WTC11 (cell line): Measurements from ENCODE around the gene OR51S1. TPM values are rescaled to one million over a fixed set of nuclear protein-coding genes. Genes with fewer than 3 reads are reported as not detected.

Experiments
- ATAC-seq: fragments of 200-7000 bp; cut with Tn5 transposase; 2 replicates; pipeline ENCODE4 v1.10.0; 2021; ENCODE audit warnings: mild to moderate bottlenecking, moderate library complexity
- CTCF ChIA-PET: fragments of 300-600 bp; sonication (Branson Sonifier 250); formaldehyde crosslinking; loops from one replicate; lab custom pipeline; 2021; ENCODE audit warnings: antibody characterized with exemption; lab: Charles Lee
- POLR2A ChIA-PET: fragments of 350-600 bp; sonication (Branson Sonifier 250); formaldehyde crosslinking; loops from one replicate; lab custom pipeline; 2021; ENCODE audit warnings: antibody characterized with exemption; lab: Charles Lee
- DNase-seq: peaks from one replicate; pipeline ENCODE4 v3.0.0; 2021; ENCODE audit warnings: low spot score
- H3K27ac Mint-ChIP-seq: 2 replicates; pipeline ENCODE4 v1.8.0; 2021; ENCODE audit warnings: mixed read lengths
- H3K27me3 Mint-ChIP-seq: 2 replicates; pipeline ENCODE4 v1.8.0; 2021; ENCODE audit warnings: low read depth, mild to moderate bottlenecking, moderate library complexity, mixed read lengths
- H3K36me3 Mint-ChIP-seq: 2 replicates; pipeline ENCODE4 v1.8.0; 2021; ENCODE audit warnings: mixed read lengths
- H3K4me1 Mint-ChIP-seq: 2 replicates; pipeline ENCODE4 v1.8.0; 2022; ENCODE audit warnings: mixed read lengths
- H3K4me3 Mint-ChIP-seq: 2 replicates; pipeline ENCODE4 v1.8.0; 2021; ENCODE audit warnings: mild to moderate bottlenecking, moderate library complexity, mixed read lengths
- H3K9me3 Mint-ChIP-seq: 2 replicates; pipeline ENCODE4 v1.8.0; 2021; ENCODE audit warnings: mixed read lengths
- CBFB ChIP-seq: sonication (generic); formaldehyde crosslinking; IDR thresholded peaks from 2 replicates; pipeline ENCODE4 v1.8.1; 2022; ENCODE audit warnings: mild to moderate bottlenecking, low read depth, missing genetic modification reagents
- E2F1 ChIP-seq: sonication (generic); formaldehyde crosslinking; IDR thresholded peaks from 2 replicates; pipeline ENCODE4 v1.8.0; 2022; ENCODE audit warnings: mild to moderate bottlenecking, missing genetic modification reagents
- ELF4 ChIP-seq: sonication (generic); formaldehyde crosslinking; IDR thresholded peaks from 2 replicates; pipeline ENCODE4 v1.8.1; 2022; ENCODE audit warnings: low read depth, mild to moderate bottlenecking, moderate library complexity, missing genetic modification reagents
- ESRRA ChIP-seq: sonication (generic); formaldehyde crosslinking; IDR thresholded peaks from 2 replicates; pipeline ENCODE4 v1.8.1; 2022; ENCODE audit warnings: mild to moderate bottlenecking, missing genetic modification reagents, borderline replicate concordance
- FOXK1 ChIP-seq: sonication (generic); formaldehyde crosslinking; IDR thresholded peaks from 2 replicates; pipeline ENCODE4 v1.8.0; 2022; ENCODE audit warnings: mild to moderate bottlenecking, moderate library complexity, missing genetic modification reagents
- MYBL2 ChIP-seq: sonication (generic); formaldehyde crosslinking; IDR thresholded peaks from 2 replicates; pipeline ENCODE4 v1.8.1; 2023; ENCODE audit warnings: mild to moderate bottlenecking, moderate library complexity, missing genetic modification reagents
- NFATC4 ChIP-seq: fragments of 250-450 bp; sonication (Bioruptor Pico); IDR thresholded peaks from 2 replicates; pipeline ENCODE4 v1.9.0; 2021; ENCODE audit warnings: mild to moderate bottlenecking
- RORB ChIP-seq: fragments of 250-450 bp; sonication (Bioruptor Pico); IDR thresholded peaks from 2 replicates; pipeline ENCODE4 v1.9.0; 2021; ENCODE audit warnings: mild to moderate bottlenecking
- STAT6 ChIP-seq: sonication (generic); formaldehyde crosslinking; conservative IDR thresholded peaks from 2 replicates; pipeline ENCODE4 v1.8.1; 2023; ENCODE audit warnings: mild to moderate bottlenecking, low read depth, missing genetic modification reagents, moderate library complexity
- ZBTB43 ChIP-seq: sonication (generic); formaldehyde crosslinking; IDR thresholded peaks from 2 replicates; pipeline ENCODE4 v1.8.1; 2023; ENCODE audit warnings: mild to moderate bottlenecking, missing genetic modification reagents
- ZNF232 ChIP-seq: sonication (generic); formaldehyde crosslinking; IDR thresholded peaks from 2 replicates; pipeline ENCODE4 v1.8.0; 2022; ENCODE audit warnings: mild to moderate bottlenecking, missing genetic modification reagents
- ZNF317 ChIP-seq: sonication (generic); formaldehyde crosslinking; IDR thresholded peaks from 2 replicates; pipeline ENCODE4 v1.8.1; 2023; ENCODE audit warnings: low read depth, mild to moderate bottlenecking, moderate library complexity, missing genetic modification reagents, borderline replicate concordance
- ZNF423 ChIP-seq: fragments of 250-450 bp; sonication (Bioruptor Pico); IDR thresholded peaks from 2 replicates; pipeline ENCODE4 v2.1.2; 2022; ENCODE audit warnings: mild to moderate bottlenecking, moderate library complexity
- total RNA-seq: library from RNA; stranded (reverse); gene quantifications from 3 replicates; pipeline ENCODE4 v1.2.3, GENCODE V29; 2021
- TF ChIP-seq, protein P1 (sequence below): sonication (generic); formaldehyde crosslinking; IDR thresholded peaks from 2 replicates; pipeline ENCODE4 v1.8.1; 2023; ENCODE audit warnings: mild to moderate bottlenecking, missing genetic modification reagents, moderate library complexity
- TF ChIP-seq, protein P2 (sequence below): sonication (generic); formaldehyde crosslinking; IDR thresholded peaks from 2 replicates; pipeline ENCODE4 v1.8.0; 2023; ENCODE audit warnings: missing genetic modification reagents, mild to moderate bottlenecking, borderline replicate concordance
- TF ChIP-seq, protein P3 (sequence below): sonication (generic); formaldehyde crosslinking; IDR thresholded peaks from 2 replicates; pipeline ENCODE4 v1.8.1; 2023; ENCODE audit warnings: mild to moderate bottlenecking, moderate library complexity, missing genetic modification reagents

The OR51S1 gene
- total RNA-seq, 1 experiment from 2014 or later = not detected

GRCh38 chr11:4798427-4799183, 50.4 kb downstream of the OR51S1 start:
- H3K4me3 Mint-ChIP-seq = no peak overlapping the region
- TF ChIP-seq ZNF317 (CRISPR knock-in tag) (no peak), NFATC4 (CRISPR knock-in tag) (no peak), STAT6 (CRISPR knock-in tag) (no peak), CBFB (CRISPR knock-in tag) (no peak), FOXK1 (CRISPR knock-in tag) (no peak), MYBL2 (CRISPR knock-in tag) (no peak), ZNF423 (no peak), RORB (CRISPR knock-in tag) (no peak), ESRRA (CRISPR knock-in tag) (no peak), E2F1 (no peak), ELF4 (CRISPR knock-in tag) (no peak), ZBTB43 (CRISPR knock-in tag) (no peak), ZNF232 (CRISPR knock-in tag) (no peak)
- TF ChIP-seq, protein P1, sequence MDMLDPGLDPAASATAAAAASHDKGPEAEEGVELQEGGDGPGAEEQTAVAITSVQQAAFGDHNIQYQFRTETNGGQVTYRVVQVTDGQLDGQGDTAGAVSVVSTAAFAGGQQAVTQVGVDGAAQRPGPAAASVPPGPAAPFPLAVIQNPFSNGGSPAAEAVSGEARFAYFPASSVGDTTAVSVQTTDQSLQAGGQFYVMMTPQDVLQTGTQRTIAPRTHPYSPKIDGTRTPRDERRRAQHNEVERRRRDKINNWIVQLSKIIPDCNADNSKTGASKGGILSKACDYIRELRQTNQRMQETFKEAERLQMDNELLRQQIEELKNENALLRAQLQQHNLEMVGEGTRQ (CRISPR knock-in tag) = no peak
- TF ChIP-seq, protein P2, sequence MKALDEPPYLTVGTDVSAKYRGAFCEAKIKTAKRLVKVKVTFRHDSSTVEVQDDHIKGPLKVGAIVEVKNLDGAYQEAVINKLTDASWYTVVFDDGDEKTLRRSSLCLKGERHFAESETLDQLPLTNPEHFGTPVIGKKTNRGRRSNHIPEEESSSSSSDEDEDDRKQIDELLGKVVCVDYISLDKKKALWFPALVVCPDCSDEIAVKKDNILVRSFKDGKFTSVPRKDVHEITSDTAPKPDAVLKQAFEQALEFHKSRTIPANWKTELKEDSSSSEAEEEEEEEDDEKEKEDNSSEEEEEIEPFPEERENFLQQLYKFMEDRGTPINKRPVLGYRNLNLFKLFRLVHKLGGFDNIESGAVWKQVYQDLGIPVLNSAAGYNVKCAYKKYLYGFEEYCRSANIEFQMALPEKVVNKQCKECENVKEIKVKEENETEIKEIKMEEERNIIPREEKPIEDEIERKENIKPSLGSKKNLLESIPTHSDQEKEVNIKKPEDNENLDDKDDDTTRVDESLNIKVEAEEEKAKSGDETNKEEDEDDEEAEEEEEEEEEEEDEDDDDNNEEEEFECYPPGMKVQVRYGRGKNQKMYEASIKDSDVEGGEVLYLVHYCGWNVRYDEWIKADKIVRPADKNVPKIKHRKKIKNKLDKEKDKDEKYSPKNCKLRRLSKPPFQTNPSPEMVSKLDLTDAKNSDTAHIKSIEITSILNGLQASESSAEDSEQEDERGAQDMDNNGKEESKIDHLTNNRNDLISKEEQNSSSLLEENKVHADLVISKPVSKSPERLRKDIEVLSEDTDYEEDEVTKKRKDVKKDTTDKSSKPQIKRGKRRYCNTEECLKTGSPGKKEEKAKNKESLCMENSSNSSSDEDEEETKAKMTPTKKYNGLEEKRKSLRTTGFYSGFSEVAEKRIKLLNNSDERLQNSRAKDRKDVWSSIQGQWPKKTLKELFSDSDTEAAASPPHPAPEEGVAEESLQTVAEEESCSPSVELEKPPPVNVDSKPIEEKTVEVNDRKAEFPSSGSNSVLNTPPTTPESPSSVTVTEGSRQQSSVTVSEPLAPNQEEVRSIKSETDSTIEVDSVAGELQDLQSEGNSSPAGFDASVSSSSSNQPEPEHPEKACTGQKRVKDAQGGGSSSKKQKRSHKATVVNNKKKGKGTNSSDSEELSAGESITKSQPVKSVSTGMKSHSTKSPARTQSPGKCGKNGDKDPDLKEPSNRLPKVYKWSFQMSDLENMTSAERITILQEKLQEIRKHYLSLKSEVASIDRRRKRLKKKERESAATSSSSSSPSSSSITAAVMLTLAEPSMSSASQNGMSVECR (CRISPR knock-in tag) = no peak
- TF ChIP-seq, protein P3, sequence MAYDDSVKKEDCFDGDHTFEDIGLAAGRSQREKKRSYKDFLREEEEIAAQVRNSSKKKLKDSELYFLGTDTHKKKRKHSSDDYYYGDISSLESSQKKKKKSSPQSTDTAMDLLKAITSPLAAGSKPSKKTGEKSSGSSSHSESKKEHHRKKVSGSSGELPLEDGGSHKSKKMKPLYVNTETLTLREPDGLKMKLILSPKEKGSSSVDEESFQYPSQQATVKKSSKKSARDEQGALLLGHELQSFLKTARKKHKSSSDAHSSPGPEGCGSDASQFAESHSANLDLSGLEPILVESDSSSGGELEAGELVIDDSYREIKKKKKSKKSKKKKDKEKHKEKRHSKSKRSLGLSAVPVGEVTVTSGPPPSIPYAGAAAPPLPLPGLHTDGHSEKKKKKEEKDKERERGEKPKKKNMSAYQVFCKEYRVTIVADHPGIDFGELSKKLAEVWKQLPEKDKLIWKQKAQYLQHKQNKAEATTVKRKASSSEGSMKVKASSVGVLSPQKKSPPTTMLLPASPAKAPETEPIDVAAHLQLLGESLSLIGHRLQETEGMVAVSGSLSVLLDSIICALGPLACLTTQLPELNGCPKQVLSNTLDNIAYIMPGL = no peak
- TF ChIP-seq, all 79 proteins: peak for 0
- no peak for ATAC-seq
- POLR2A ChIA-PET = no interaction called here
- Mint-ChIP-seq H3K27me3 (peaks cover 7% of the 10 kb centered on the region; the same call in 1 of the 2 replicates), H3K4me1 (no peaks in the 10 kb centered on the region), H3K27ac (no peak overlapping the region), H3K9me3 (no peaks in the 10 kb centered on the region), H3K36me3 (no peaks in the 10 kb centered on the region)
- CTCF ChIA-PET = no interaction called here
- DNase-seq = no peak

Other genes with a start within 250 kb of the OR51S1 start
- 8.2 to 10.7 TPM (median 8.7 TPM) in 3 replicates for gene TRIM68, start 241.0 kb downstream of the OR51S1 start, total RNA-seq
- gene OR51D1, start 211.7 kb downstream of the OR51S1 start, total RNA-seq = not detected in 3 replicates
- gene OR51E1, start 205.2 kb downstream of the OR51S1 start, total RNA-seq = not detected in 3 replicates
- gene OR51E2, start 151.4 kb downstream of the OR51S1 start, total RNA-seq = not detected in 3 replicates
- not detected in 3 replicates for gene MMP26, start 144.4 kb downstream of the OR51S1 start, total RNA-seq
- not detected in 3 replicates for gene OR51F1, start 79.3 kb downstream of the OR51S1 start, total RNA-seq
- not detected in 3 replicates for gene OR52R1, start 44.8 kb downstream of the OR51S1 start, total RNA-seq
- gene OR51F2, start 27.9 kb downstream of the OR51S1 start, total RNA-seq = not detected in 3 replicates
- gene OR51T1, start 32.7 kb upstream of the OR51S1 start, total RNA-seq = not detected in 3 replicates
- gene OR51A7, start 54.6 kb upstream of the OR51S1 start, total RNA-seq = not detected in 3 replicates
- not detected in 3 replicates for gene OR51G2, start 70.1 kb upstream of the OR51S1 start, total RNA-seq
- gene OR51G1, start 75.1 kb upstream of the OR51S1 start, total RNA-seq = not detected in 3 replicates
- gene OR51A4, start 98.4 kb upstream of the OR51S1 start, total RNA-seq = not detected in 3 replicates
- gene OR51A2, start 106.5 kb upstream of the OR51S1 start, total RNA-seq = not detected in 3 replicates
- not detected in 3 replicates for gene OR51L1, start 145.6 kb upstream of the OR51S1 start, total RNA-seq
- not detected in 3 replicates for gene OR52J3, start 197.3 kb upstream of the OR51S1 start, total RNA-seq
- not detected in 3 replicates for gene OR52E2, start 210.4 kb upstream of the OR51S1 start, total RNA-seq
- not detected in 3 replicates for gene OR52E1, start 220.4 kb upstream of the OR51S1 start, total RNA-seq